Gastroesophageal sphincter (tissue), 2 donors: Measurements from ENCODE around the gene HYAL1.

Experiments used
- EP300 ChIP-seq: sonication (generic); formaldehyde crosslinking; IDR thresholded peaks from one replicate; pipeline ENCODE4 v1.6.1; 2017; ENCODE audit warnings: antibody characterized with exemption, mild to moderate bottlenecking
- POLR2A ChIP-seq, 2 donors: fragments of 450-650 bp; IDR thresholded peaks; one replicate each; pipeline ENCODE4 v1.6.1; 2017; ENCODE audit warnings: antibody characterized with exemption in 2 of 2, mild to moderate bottlenecking in 2 of 2, moderate library complexity in 1 of 2

DNA sequence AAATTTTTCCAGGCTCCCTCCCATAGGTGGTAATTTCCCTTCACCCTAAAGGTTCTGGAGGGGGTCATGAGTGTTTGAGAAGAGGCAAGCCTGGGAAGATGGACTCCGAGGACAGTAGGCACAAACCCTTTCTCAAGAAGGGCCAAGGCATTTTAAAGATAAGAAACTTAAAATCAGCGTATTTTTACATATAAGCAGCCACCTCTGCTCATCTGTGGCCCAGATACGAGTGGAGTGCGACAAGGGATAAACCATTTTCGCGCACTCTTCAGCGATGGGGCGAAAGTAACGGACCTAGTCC is 36.7 kb upstream of the HYAL1 start:
- TF ChIP-seq EP300 (no peak), POLR2A (IDR thresholded peaks at IDR 0.05) (no peak)
